Transverse colon (tissue), 4 donors: Measurements from ENCODE around the gene PCDHGA1.

ENCODE experiments used
- POLR2A ChIP-seq: fragments of 450-650 bp; IDR thresholded peaks from one replicate; pipeline ENCODE4 v1.6.1; 2016; ENCODE audit warnings: antibody characterized with exemption, mild to moderate bottlenecking, moderate library complexity
- POLR2AphosphoS5 ChIP-seq, 3 donors: sonication (generic); formaldehyde crosslinking; IDR thresholded peaks; one replicate each; pipeline ENCODE4 v1.6.1; 2016; ENCODE audit warnings: antibody characterized with exemption in 3 of 3
- TF ChIP-seq, protein P1 (sequence below), 5 experiments: fragments of 200-600 bp in 3 of 5; fragments of 450-650 bp in 2 of 5; sonication (generic) in 3 of 5; IDR thresholded peaks; 1 replicate in 2 of 5; 2 replicates in 3 of 5; pipeline ENCODE4 v1.5.1; 2016 to 2017; ENCODE audit warnings: antibody characterized with exemption in 5 of 5, inconsistent platforms in 3 of 5, mild to moderate bottlenecking in 2 of 5, moderate library complexity in 1 of 5

DNA sequence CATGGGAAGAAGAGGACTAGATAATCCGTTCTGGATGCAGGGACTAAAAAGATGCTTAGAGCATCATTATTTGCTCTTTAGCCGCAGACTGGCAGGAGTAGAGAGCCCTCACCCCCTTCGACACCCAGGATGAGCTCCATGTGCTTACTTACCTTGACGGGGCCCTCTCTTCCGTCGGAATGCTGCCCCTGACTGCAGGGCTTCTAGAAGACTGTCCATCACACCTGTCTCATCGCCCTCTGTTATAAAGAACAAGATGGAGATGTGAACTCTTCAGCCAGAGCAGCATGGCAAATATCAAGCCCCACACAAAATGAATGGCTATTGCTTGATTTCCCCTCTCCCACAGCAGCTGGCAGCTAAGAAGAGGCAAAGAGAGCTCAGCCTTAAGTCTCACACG lies 193.7 kb downstream of the PCDHGA1 start:
- TF ChIP-seq POLR2A (no peak), POLR2AphosphoS5 (IDR thresholded peaks at IDR 0.05) (no peak)
- TF ChIP-seq, protein P1, sequence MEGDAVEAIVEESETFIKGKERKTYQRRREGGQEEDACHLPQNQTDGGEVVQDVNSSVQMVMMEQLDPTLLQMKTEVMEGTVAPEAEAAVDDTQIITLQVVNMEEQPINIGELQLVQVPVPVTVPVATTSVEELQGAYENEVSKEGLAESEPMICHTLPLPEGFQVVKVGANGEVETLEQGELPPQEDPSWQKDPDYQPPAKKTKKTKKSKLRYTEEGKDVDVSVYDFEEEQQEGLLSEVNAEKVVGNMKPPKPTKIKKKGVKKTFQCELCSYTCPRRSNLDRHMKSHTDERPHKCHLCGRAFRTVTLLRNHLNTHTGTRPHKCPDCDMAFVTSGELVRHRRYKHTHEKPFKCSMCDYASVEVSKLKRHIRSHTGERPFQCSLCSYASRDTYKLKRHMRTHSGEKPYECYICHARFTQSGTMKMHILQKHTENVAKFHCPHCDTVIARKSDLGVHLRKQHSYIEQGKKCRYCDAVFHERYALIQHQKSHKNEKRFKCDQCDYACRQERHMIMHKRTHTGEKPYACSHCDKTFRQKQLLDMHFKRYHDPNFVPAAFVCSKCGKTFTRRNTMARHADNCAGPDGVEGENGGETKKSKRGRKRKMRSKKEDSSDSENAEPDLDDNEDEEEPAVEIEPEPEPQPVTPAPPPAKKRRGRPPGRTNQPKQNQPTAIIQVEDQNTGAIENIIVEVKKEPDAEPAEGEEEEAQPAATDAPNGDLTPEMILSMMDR (IDR thresholded peaks at IDR 0.05) = no peak
